Measurements from ENCODE around the gene SORBS2.

GRCh38 chr4:185589067-185589836 is 222.7 kb downstream of the SORBS2 start:
- TF ChIP-seq, protein P1, sequence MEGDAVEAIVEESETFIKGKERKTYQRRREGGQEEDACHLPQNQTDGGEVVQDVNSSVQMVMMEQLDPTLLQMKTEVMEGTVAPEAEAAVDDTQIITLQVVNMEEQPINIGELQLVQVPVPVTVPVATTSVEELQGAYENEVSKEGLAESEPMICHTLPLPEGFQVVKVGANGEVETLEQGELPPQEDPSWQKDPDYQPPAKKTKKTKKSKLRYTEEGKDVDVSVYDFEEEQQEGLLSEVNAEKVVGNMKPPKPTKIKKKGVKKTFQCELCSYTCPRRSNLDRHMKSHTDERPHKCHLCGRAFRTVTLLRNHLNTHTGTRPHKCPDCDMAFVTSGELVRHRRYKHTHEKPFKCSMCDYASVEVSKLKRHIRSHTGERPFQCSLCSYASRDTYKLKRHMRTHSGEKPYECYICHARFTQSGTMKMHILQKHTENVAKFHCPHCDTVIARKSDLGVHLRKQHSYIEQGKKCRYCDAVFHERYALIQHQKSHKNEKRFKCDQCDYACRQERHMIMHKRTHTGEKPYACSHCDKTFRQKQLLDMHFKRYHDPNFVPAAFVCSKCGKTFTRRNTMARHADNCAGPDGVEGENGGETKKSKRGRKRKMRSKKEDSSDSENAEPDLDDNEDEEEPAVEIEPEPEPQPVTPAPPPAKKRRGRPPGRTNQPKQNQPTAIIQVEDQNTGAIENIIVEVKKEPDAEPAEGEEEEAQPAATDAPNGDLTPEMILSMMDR (IDR thresholded peaks at IDR 0.05): no peak
- no peak for TF ChIP-seq POLR2A (IDR thresholded peaks at IDR 0.05)

All from testis (tissue), 2 donors.